HS-5 (cell line): ENCODE results near the gene NOS2.
A peak's percentile ranks its signal among the peaks of the same experiment; 100 is the strongest.

ENCODE experiments used
- DNase-seq: peaks from one replicate; pipeline ENCODE4 v3.0.0-alpha.2; 2012; ENCODE audit warnings: low read depth

Gene NOS2

GRCh38 chr17:27819145-27819544, 18.8 kb upstream of the NOS2 start:
- no peak for DNase-seq

- no peak for DNase-seq
Measured at GRCh38 chr17:27818401-27819105, 18.2 kb upstream of the NOS2 start.

- DNase-seq = peak; percentile 13
Measured at GRCh38 chr17:27817731-27818130, 17.4 kb upstream of the NOS2 start.

- no peak for DNase-seq
Measured at GRCh38 chr17:27816946-27817345, 16.6 kb upstream of the NOS2 start.

GRCh38 chr17:27811961-27812360, 11.6 kb upstream of the NOS2 start:
- no peak for DNase-seq

- peak; percentile 19 for DNase-seq
Measured at GRCh38 chr17:27810902-27811557, 10.7 kb upstream of the NOS2 start.

- no peak for DNase-seq
Measured at GRCh38 chr17:27810211-27810901, 10.0 kb upstream of the NOS2 start.

- DNase-seq = no peak
Measured at GRCh38 chr17:27809555-27809954, 9.2 kb upstream of the NOS2 start.

GRCh38 chr17:27808628-27809027, 8.3 kb upstream of the NOS2 start:
- no peak for DNase-seq

GRCh38 chr17:27807567-27808470, 7.5 kb upstream of the NOS2 start:
- DNase-seq = no peak

- peak; percentile 59 for DNase-seq
Measured at GRCh38 chr17:27805520-27806146, 5.3 kb upstream of the NOS2 start.

- no peak for DNase-seq
Measured at GRCh38 chr17:27804113-27804512, 3.8 kb upstream of the NOS2 start.

- no peak for DNase-seq
Measured at GRCh38 chr17:27802962-27803680, 2.8 kb upstream of the NOS2 start.

GRCh38 chr17:27802033-27802432, 1.7 kb upstream of the NOS2 start:
- no peak for DNase-seq

- no peak for DNase-seq
Measured at GRCh38 chr17:27798376-27798775, 2.0 kb downstream of the NOS2 start.

GRCh38 chr17:27797390-27798091, 2.8 kb downstream of the NOS2 start:
- no peak for DNase-seq

- DNase-seq = no peak
Measured at GRCh38 chr17:27793906-27794569, 6.3 kb downstream of the NOS2 start.

- DNase-seq = no peak
Measured at GRCh38 chr17:27793168-27793905, 7.0 kb downstream of the NOS2 start.

GRCh38 chr17:27792095-27792494, 8.2 kb downstream of the NOS2 start:
- no peak for DNase-seq
